ENCODE measurements around the gene HDAC1. TPM values are rescaled to one million over a fixed set of nuclear protein-coding genes. Genes with fewer than 3 reads are reported as not detected.

HDAC1 gene
- total RNA-seq, 1 experiment from 2014 or later, result 117 TPM

- TF ChIP-seq CTCF (IDR thresholded peaks at IDR 0.05; ENCODE audit: insufficient read depth in 1 of 2, low read depth in 1 of 2, low read length in 1 of 2, severe bottlenecking in 1 of 2, unreplicated experiment in 1 of 2), result no peak
- H3K4me3 Mint-ChIP-seq (ENCODE audit: unreplicated experiment), result no peak overlapping the region
- Histone ChIP-seq H3K36me3 (ENCODE audit: control insufficient read depth, insufficient read depth, low read length) (no peaks in the 10 kb centered on the region), H3K4me3 (ENCODE audit: low read depth, low read length) (no peak overlapping the region), H3K4me1 (no peaks in the 10 kb centered on the region), H3K9me3 (no peaks in the 10 kb centered on the region), H3K27me3 (replicated peaks; ENCODE audit: control insufficient read depth, insufficient read depth, low read length) (no peaks in the 10 kb centered on the region)
- peaks cover 8% of the 10 kb centered on the region for H3K4me1 Mint-ChIP-seq (ENCODE audit: low read depth, unreplicated experiment)
- no peak overlapping the region for H3K27ac Mint-ChIP-seq (ENCODE audit: unreplicated experiment)
- no TSS peak for BruUV-seq (replicated peaks)
- CTCF ChIA-PET, result no interaction called here
- H3K27me3 Mint-ChIP-seq (ENCODE audit: insufficient read depth, unreplicated experiment), result no peaks in the 10 kb centered on the region
- H3K9me3 Mint-ChIP-seq (ENCODE audit: unreplicated experiment), result no peaks in the 10 kb centered on the region
- intact Hi-C loops (cut with micrococcal nuclease; ENCODE audit: unreplicated experiment), result no loop called here
- POLR2A ChIA-PET, result no interaction called here
- peaks cover 44% of the 10 kb centered on the region for H3K36me3 Mint-ChIP-seq (ENCODE audit: insufficient read depth, unreplicated experiment)
- no peak for DNase-seq
Measured at GRCh38 chr1:32303358-32303757, 11.5 kb downstream of the HDAC1 start.

GRCh38 chr1:32303997-32304622 is 12.2 kb downstream of the HDAC1 start:
- H3K36me3 ChIP-seq (ENCODE audit: control insufficient read depth, insufficient read depth, low read length), result no peaks in the 10 kb centered on the region
- Mint-ChIP-seq H3K27ac (ENCODE audit: unreplicated experiment) (no peak overlapping the region), H3K27me3 (ENCODE audit: insufficient read depth, unreplicated experiment) (no peaks in the 10 kb centered on the region), H3K4me3 (ENCODE audit: unreplicated experiment) (no peak overlapping the region), H3K4me1 (ENCODE audit: low read depth, unreplicated experiment) (peaks cover 8% of the 10 kb centered on the region), H3K36me3 (ENCODE audit: insufficient read depth, unreplicated experiment) (peaks cover 47% of the 10 kb centered on the region), H3K9me3 (ENCODE audit: unreplicated experiment) (no peaks in the 10 kb centered on the region)
- H3K9me3 ChIP-seq, result no peaks in the 10 kb centered on the region
- BruUV-seq (replicated peaks), result no TSS peak
- no peak overlapping the region for H3K4me3 ChIP-seq (ENCODE audit: low read depth, low read length)
- H3K4me1 ChIP-seq, result no peaks in the 10 kb centered on the region
- CTCF ChIA-PET, result no interaction called here
- no peak for DNase-seq
- intact Hi-C loops (cut with micrococcal nuclease; ENCODE audit: unreplicated experiment), result no loop called here
- POLR2A ChIA-PET, result interaction anchor here (0.6 kb wide), 1 partner anchor 11 kb away, joined by 6 read pairs; no protein-coding TSS in a partner anchor
- TF ChIP-seq CTCF (IDR thresholded peaks at IDR 0.05; ENCODE audit: insufficient read depth in 1 of 2, low read depth in 1 of 2, low read length in 1 of 2, severe bottlenecking in 1 of 2, unreplicated experiment in 1 of 2), result no peak
- H3K27me3 ChIP-seq (replicated peaks; ENCODE audit: control insufficient read depth, insufficient read depth, low read length), result no peaks in the 10 kb centered on the region

GRCh38 chr1:32305310-32305709 is 13.4 kb downstream of the HDAC1 start:
- Mint-ChIP-seq H3K36me3 (ENCODE audit: insufficient read depth, unreplicated experiment) (peaks cover 57% of the 10 kb centered on the region), H3K4me1 (ENCODE audit: low read depth, unreplicated experiment) (peaks cover 8% of the 10 kb centered on the region), H3K27ac (ENCODE audit: unreplicated experiment) (no peak overlapping the region), H3K27me3 (ENCODE audit: insufficient read depth, unreplicated experiment) (no peaks in the 10 kb centered on the region), H3K9me3 (ENCODE audit: unreplicated experiment) (no peaks in the 10 kb centered on the region), H3K4me3 (ENCODE audit: unreplicated experiment) (no peak overlapping the region)
- CTCF ChIA-PET, result no interaction called here
- intact Hi-C loops (cut with micrococcal nuclease; ENCODE audit: unreplicated experiment), result no loop called here
- Histone ChIP-seq H3K27me3 (replicated peaks; ENCODE audit: control insufficient read depth, insufficient read depth, low read length) (no peaks in the 10 kb centered on the region), H3K36me3 (ENCODE audit: control insufficient read depth, insufficient read depth, low read length) (no peaks in the 10 kb centered on the region), H3K9me3 (no peaks in the 10 kb centered on the region), H3K4me1 (no peaks in the 10 kb centered on the region), H3K4me3 (ENCODE audit: low read depth, low read length) (no peak overlapping the region)
- no peak for TF ChIP-seq CTCF (IDR thresholded peaks at IDR 0.05; ENCODE audit: insufficient read depth in 1 of 2, low read depth in 1 of 2, low read length in 1 of 2, severe bottlenecking in 1 of 2, unreplicated experiment in 1 of 2)
- no TSS peak for BruUV-seq (replicated peaks)
- no peak for DNase-seq
- POLR2A ChIA-PET, result no interaction called here
